ENCODE results near the gene GNPDA1. TPM values are rescaled to one million over a fixed set of nuclear protein-coding genes. Genes with fewer than 3 reads are reported as not detected.
A peak's percentile ranks its signal among the peaks of the same experiment; 100 is the strongest.

Gene GNPDA1
- total and polyA plus RNA-seq, 2 of the 4 experiments (the other 2 are of a cell fraction) = 23.1 to 60.6 TPM

GRCh38 chr5:142032747-142033631 lies 20.2 kb upstream of the GNPDA1 start:
- Histone ChIP-seq H2BK5ac (ENCODE audit: low read depth, low read length, poor library complexity, severe bottlenecking) (no peak overlapping the region), H4K20me1 (ENCODE audit: insufficient read depth, low read length) (no peaks in the 10 kb centered on the region), H3K9me3 (ENCODE audit: control insufficient read depth, insufficient read depth, low read length) (no peaks in the 10 kb centered on the region), H3K36me3 (ENCODE audit: control insufficient read depth, insufficient read depth, low read length) (no peaks in the 10 kb centered on the region), H3K9ac (ENCODE audit: low read depth, low read length) (no peak overlapping the region), H3K23ac (ENCODE audit: low read depth, low read length) (no peak overlapping the region), H3K4me1 (ENCODE audit: control insufficient read depth, insufficient read depth, low read length) (no peaks in the 10 kb centered on the region), H3K14ac (replicated peaks; ENCODE audit: low read depth, low read length) (no peak overlapping the region), H2AFZ (replicated peaks; ENCODE audit: low read length, poor library complexity) (no peak overlapping the region), H2BK120ac (ENCODE audit: low read depth, low read length) (no peak overlapping the region), H3K4me3 (ENCODE audit: insufficient read depth, low read depth, low read length) (no peak overlapping the region), H3K79me1 (ENCODE audit: low read depth in 1 of 2, low read length in 2 of 2) (no peaks in the 10 kb centered on the region), H3K4ac (ENCODE audit: low read depth, low read length) (no peak overlapping the region), H2BK15ac (ENCODE audit: low read depth, low read length) (no peak overlapping the region), H3K18ac (ENCODE audit: low read depth, low read length) (no peak overlapping the region), H4K5ac (ENCODE audit: low read depth, low read length) (no peak overlapping the region), H2BK20ac (ENCODE audit: low read depth, low read length) (no peak overlapping the region), H3K9me1 (ENCODE audit: insufficient read depth, low read length) (no peaks in the 10 kb centered on the region), H3K4me2 (ENCODE audit: low read depth, low read length) (no peak overlapping the region), H3K27me3 (ENCODE audit: control insufficient read depth, insufficient read depth, low read length) (peaks cover 23% of the 10 kb centered on the region), H2AK5ac (ENCODE audit: low read depth, low read length) (no peak overlapping the region), H4K91ac (ENCODE audit: insufficient read depth, low read depth, low read length) (no peak overlapping the region), H2AK9ac (replicated peaks; ENCODE audit: low read depth, low read length, poor library complexity) (peak overlapping the region; percentile 37), H4K8ac (ENCODE audit: low read depth in 2 of 2, low read length in 2 of 2) (no peak overlapping the region), H3K56ac (ENCODE audit: extremely low read depth, insufficient read depth, low read length) (no peak overlapping the region), H3K27ac (ENCODE audit: insufficient read depth, low read length) (no peak overlapping the region)
- CTCF ChIA-PET = no interaction called here
- dilution Hi-C loops (cut with HindIII; ENCODE audit: low sequenced_read_pairs, unreplicated experiment) = no loop called here
- in situ Hi-C loops (cut with MboI; ENCODE audit: low sequenced_read_pairs) = no loop called here
- ATAC-seq (ENCODE audit: low read depth) = peak; percentile 71
- 52% methylated on average over 5 of the region's 19 CpGs; no CpG with 5 or more reads in 1 of the 2 experiments for WGBS, 2 experiments (ENCODE audit: extremely low coverage in 2 of 2, insufficient read length in 1 of 2)
- DNase-seq = no peak
- intact Hi-C loops (cut with micrococcal nuclease) = no loop called here
- no peak for TF ChIP-seq FOS (IDR thresholded peaks at IDR 0.05; ENCODE audit: low read depth, low read length)
- TF ChIP-seq MAZ (IDR thresholded peaks at IDR 0.05; ENCODE audit: borderline replicate concordance, low read depth, low read length) = no peak
- no peak for TF ChIP-seq ELK1 (IDR thresholded peaks at IDR 0.05; ENCODE audit: borderline replicate concordance, low read depth, low read length)
- no peak for TF ChIP-seq MAFK (IDR thresholded peaks at IDR 0.05; ENCODE audit: low read depth, low read length)
- TF ChIP-seq RFX5 (IDR thresholded peaks at IDR 0.05; ENCODE audit: low read depth, low read length) = no peak
- TF ChIP-seq CEBPB (IDR thresholded peaks at IDR 0.05; ENCODE audit: low read depth, low read length) = no peak
- TF ChIP-seq CHD1 (IDR thresholded peaks at IDR 0.05; ENCODE audit: low read depth, low read length) = no peak
- no peak for TF ChIP-seq MXI1 (IDR thresholded peaks at IDR 0.05; ENCODE audit: borderline replicate concordance, low read depth, low read length)
- no peak for TF ChIP-seq SMC3 (IDR thresholded peaks at IDR 0.05; ENCODE audit: low read depth, low read length)
- no peak for TF ChIP-seq RAD21 (IDR thresholded peaks at IDR 0.05; ENCODE audit: low read length)
- TF ChIP-seq CTCF (conservative IDR thresholded peaks at IDR 0.05; ENCODE audit: low read depth, low read length) = no peak
- TF ChIP-seq BHLHE40 (IDR thresholded peaks at IDR 0.05; ENCODE audit: low read depth, low read length) = no peak
- TF ChIP-seq NFE2L2 (IDR thresholded peaks at IDR 0.05; ENCODE audit: low read depth, low read length) = no peak
- POLR2A ChIA-PET (ENCODE audit: unreplicated experiment) = no interaction called here
- BruUV-seq (replicated peaks) = no TSS peak
